ENCODE data around the gene F5.

DNA sequence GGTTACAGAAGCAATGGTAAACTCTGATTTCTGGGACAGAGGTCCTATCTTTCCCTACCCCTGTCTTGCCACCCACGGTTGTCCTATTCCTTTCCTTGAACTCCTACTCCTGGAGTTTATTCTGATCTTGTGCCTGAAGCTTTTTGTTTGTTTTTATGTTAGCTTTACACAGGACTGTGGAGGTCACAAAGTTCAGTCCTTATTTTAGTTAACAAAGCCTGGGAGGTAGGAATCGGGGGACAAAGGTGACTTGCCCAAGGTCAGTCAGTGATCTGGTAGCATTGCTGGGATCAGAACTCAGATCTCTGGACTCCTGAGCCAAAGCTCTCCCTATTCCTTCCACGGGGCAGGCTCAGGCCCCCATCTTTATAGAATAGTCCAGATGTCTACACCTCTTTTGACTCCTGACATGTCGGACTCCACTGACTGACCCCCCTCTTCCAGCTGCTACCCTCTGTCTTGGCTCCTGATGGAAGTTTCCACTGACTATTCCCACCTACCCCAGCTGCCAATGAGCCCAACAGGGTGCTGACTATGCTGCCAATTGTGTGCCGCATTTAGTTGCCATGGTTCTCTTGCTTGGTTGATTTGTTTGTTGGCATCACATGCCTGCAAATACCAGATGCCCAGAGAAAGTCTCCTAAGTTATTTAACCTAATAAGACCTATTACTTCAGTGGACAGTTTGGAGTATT, 9.9 kb downstream of the F5 start:
- TF ChIP-seq CTCF (IDR thresholded peaks at IDR 0.05 in 2 of 3, conservative IDR thresholded peaks at IDR 0.05 in 1 of 3; ENCODE audit: borderline replicate concordance in 1 of 3, insufficient read depth in 1 of 3, low read depth in 2 of 3, low read length in 2 of 3) (no peak), JUND (IDR thresholded peaks at IDR 0.05) (no peak), MAX (IDR thresholded peaks at IDR 0.05) (no peak), POLR2AphosphoS5 (IDR thresholded peaks at IDR 0.05; ENCODE audit: low read depth, low read length) (no peak)
